HepG2 (cell line): ENCODE results near the gene FCGBP. TPM values are rescaled to one million over a fixed set of nuclear protein-coding genes. Genes with fewer than 3 reads are reported as not detected.

Experiments used
- ATAC-seq: fragments of 200-7000 bp; cut with Tn5 transposase; 3 replicates; pipeline ENCODE4 v1.9.1; 2020; ENCODE audit warnings: mild to moderate bottlenecking, moderate library complexity
- BruUV-seq: library from RNA; stranded (reverse); fragments of 400-500 nt; replicated peaks from 2 replicates; lab custom pipeline; 2021; lab: Mats Ljungman, UMichigan
- CTCF ChIA-PET: fragments of 300-600 bp; formaldehyde crosslinking; extraction: SDS; loops from one replicate; lab custom pipeline; 2021; ENCODE audit warnings: low total read pairs, inconsistent platforms, low intra/inter-chr PET ratio; lab: Yijun Ruan, JAX
- POLR2A ChIA-PET: fragments of 350-600 bp; sonication (Branson Sonifier 250); formaldehyde crosslinking; loops from one replicate; lab custom pipeline; 2020; ENCODE audit warnings: antibody characterized with exemption, inconsistent platforms; lab: Yijun Ruan, JAX
- DNase-seq: peaks from one replicate; pipeline ENCODE4 v3.0.0-alpha.2; 2015; ENCODE audit warnings: low spot score
- FAIRE-seq: peaks from 3 replicates; lab custom pipeline; 2011; peaks lifted over from hg19 to GRCh38; lab: Jason Lieb, UNC
- H2AFZ ChIP-seq: one replicate; pipeline ENCODE4 v1.6.1; 2011; ENCODE audit warnings: low read length, inconsistent platforms
- H3K27ac ChIP-seq: fragments of 300-600 bp; 3 replicates; pipeline ENCODE4 v1.8.0; 2011; ENCODE audit warnings: mixed run types, mild to moderate bottlenecking, mixed read lengths, low read length, inconsistent platforms; ENCODE audit not compliant: insufficient read depth; ENCODE audit errors: extremely low read length
- H3K27me3 ChIP-seq, 2 experiments: fragments of 200-600 bp in 1 of 2; 2 replicates in 1 of 2; 3 replicates in 1 of 2; pipeline versions ENCODE4 v1.6.0 to v1.8.0; 2011; ENCODE audit warnings: low read length in 2 of 2, mild to moderate bottlenecking in 2 of 2, moderate library complexity in 2 of 2, inconsistent platforms in 1 of 2; ENCODE audit not compliant: insufficient read depth in 2 of 2, control insufficient read depth in 1 of 2
- H3K36me3 ChIP-seq, 2 experiments: fragments of 200-600 bp in 1 of 2; replicated peaks in 1 of 2; 2 replicates in 1 of 2; 3 replicates in 1 of 2; pipeline versions ENCODE4 v1.5.1 to v1.8.0; 2011; ENCODE audit warnings: low read length in 2 of 2, inconsistent platforms in 1 of 2; ENCODE audit not compliant: insufficient read depth in 2 of 2, control insufficient read depth in 1 of 2
- H3K4me1 ChIP-seq: 2 replicates; pipeline ENCODE4 v1.5.1; 2012; ENCODE audit warnings: low read length, inconsistent platforms; ENCODE audit not compliant: insufficient read depth
- H3K4me2 ChIP-seq: 2 replicates; pipeline ENCODE4 v1.6.0; 2011; ENCODE audit warnings: low read depth, low read length, inconsistent platforms
- H3K4me3 ChIP-seq, 3 experiments: fragments of 200-600 bp in 1 of 3; sonication (generic), shearing (Covaris generic) in 1 of 3; replicated peaks in 1 of 3; 2 replicates each; pipeline ENCODE4 v1.5.1; 2011 to 2016; ENCODE audit warnings: low read length in 3 of 3, inconsistent platforms in 2 of 3, low read depth in 2 of 3, mild to moderate bottlenecking in 2 of 3, control low read depth in 1 of 3, mixed read lengths in 1 of 3; ENCODE audit not compliant: insufficient read depth in 1 of 3
- H3K79me2 ChIP-seq: one replicate; pipeline ENCODE4 v1.6.1; 2011; ENCODE audit warnings: low read length, inconsistent platforms; ENCODE audit not compliant: insufficient read depth
- H3K9ac ChIP-seq: 2 replicates; pipeline ENCODE4 v1.6.0; 2011; ENCODE audit warnings: mild to moderate bottlenecking, low read depth, low read length, inconsistent platforms; ENCODE audit not compliant: insufficient read depth
- H3K9me3 ChIP-seq: 2 replicates; pipeline ENCODE4 v1.5.1; 2012; ENCODE audit warnings: mild to moderate bottlenecking, low read length
- H4K20me1 ChIP-seq: 2 replicates; pipeline ENCODE4 v1.6.0; 2011; ENCODE audit warnings: inconsistent platforms, mild to moderate bottlenecking, low read length, moderate library complexity; ENCODE audit not compliant: insufficient read depth
- AGO1 ChIP-seq: fragments of 200-400 bp; formaldehyde crosslinking; IDR thresholded peaks from 2 replicates; pipeline ENCODE4 v1.6.1; 2017; ENCODE audit warnings: mild to moderate bottlenecking, low read depth, low read length, moderate library complexity; ENCODE audit not compliant: poor library complexity, severe bottlenecking
- EHMT2 ChIP-seq: fragments of 200-600 bp; sonication (generic); IDR thresholded peaks from 2 replicates; pipeline ENCODE4 v1.7.0; 2017; ENCODE audit warnings: antibody characterized with exemption, low read depth, low read length, borderline replicate concordance
- PCBP1 ChIP-seq: fragments of 200-400 bp; formaldehyde crosslinking; IDR thresholded peaks from 2 replicates; pipeline ENCODE4 v1.6.1; 2017; ENCODE audit warnings: mild to moderate bottlenecking, low read depth, low read length, borderline replicate concordance
- RARA ChIP-seq: IDR thresholded peaks from 2 replicates; pipeline ENCODE4 v1.6.1; 2016; ENCODE audit warnings: missing genetic modification reagents, missing compliant biosample characterization
- SMAD1 ChIP-seq: sonication (generic); formaldehyde crosslinking; IDR thresholded peaks from 2 replicates; pipeline ENCODE4 v1.4.0; 2020; ENCODE audit warnings: missing genetic modification reagents, low read depth, mild to moderate bottlenecking, borderline replicate concordance
- ZNF260 ChIP-seq: sonication (generic); formaldehyde crosslinking; IDR thresholded peaks from 2 replicates; pipeline ENCODE4 v1.4.0; 2020; ENCODE audit warnings: missing genetic modification reagents, low read depth, mild to moderate bottlenecking, borderline replicate concordance
- ZNF768 ChIP-seq: sonication (generic); formaldehyde crosslinking; IDR thresholded peaks from 2 replicates; pipeline ENCODE4 v1.4.0; 2020; ENCODE audit warnings: missing genetic modification reagents
- ZNF879 ChIP-seq: sonication (generic); formaldehyde crosslinking; IDR thresholded peaks from 2 replicates; pipeline ENCODE4 v1.8.1; 2023; ENCODE audit warnings: missing genetic modification reagents
- WGBS: methylation state at CpG from one replicate; pipeline ENCODE4 v1.1.6; 2017; ENCODE audit warnings: low lambda C conversion rate; 5-methylcytosine and 5-hydroxymethylcytosine counted together
- in situ Hi-C: cut with HindIII; loops from 2 replicates; pipeline ENCODE4 v1.10.0; 2017; ENCODE audit warnings: low pct_unique_long_range_greater_than_20kb; ENCODE audit not compliant: extremely low pct_ligation_motif_present
- intact Hi-C: fragments of 100-400 bp; cut with micrococcal nuclease; formaldehyde crosslinking; loops from one replicate; pipeline ENCODE4 v1.10.0; 2022; ENCODE audit not compliant: unreplicated experiment
- polyA plus RNA-seq, 8 experiments: library from polyadenylated mRNA; depleted of rRNA in 3 of 8; stranded (reverse) in 7 of 8; unstranded in 1 of 8; fragments of >200 nt; fragmentation: Illumina TruSeq in 4 of 8; extraction: Trizol in 4 of 8; gene quantifications; 2 replicates each; pipeline versions ENCODE4 v1.2.1 to v1.2.3, GENCODE V29; 2011 to 2016; ENCODE audit warnings: low read depth in 4 of 8, missing spikeins in 1 of 8, mixed read lengths in 1 of 8; ENCODE audit not compliant: insufficient read depth in 1 of 8
- total RNA-seq, 5 experiments: library from RNA; depleted of rRNA; stranded (reverse); fragments of >200 nt; fragmentation: Illumina TruSeq; extraction: Trizol; gene quantifications; 2 replicates each; pipeline ENCODE4 v1.2.3, GENCODE V29; 2016; ENCODE audit warnings: low read depth in 1 of 5
- TF ChIP-seq, protein P1 (sequence below): IDR thresholded peaks from 2 replicates; pipeline ENCODE4 v1.6.1; 2016; ENCODE audit warnings: low read depth, missing genetic modification reagents, missing compliant biosample characterization

FCGBP gene
- total and polyA plus RNA-seq, 2 of the 13 experiments (the other 11 are each of a cell fraction or from before 2014, with no cell fraction given): 1.3 to 7.0 TPM

GRCh38 chr19:39908803-39909202, 25.6 kb downstream of the FCGBP start:
- Histone ChIP-seq H4K20me1 (no peaks in the 10 kb centered on the region), H3K36me3 (no peaks in the 10 kb centered on the region), H3K9me3 (no peaks in the 10 kb centered on the region), H3K27ac (no peak overlapping the region), H3K79me2 (no peaks in the 10 kb centered on the region), H3K27me3 (no peaks in the 10 kb centered on the region), H3K9ac (no peak overlapping the region), H2AFZ (no peak overlapping the region), H3K4me1 (peaks cover 16% of the 10 kb centered on the region), H3K4me3 (no peak overlapping the region), H3K4me2 (no peak overlapping the region)
- TF ChIP-seq ZNF879 (CRISPR knock-in tag) (no peak), ZNF768 (CRISPR knock-in tag) (peak; percentile 38; the same call in 1 of the 2 replicates)
- ChIA-PET POLR2A (interaction anchor here (1.3 kb wide), 1 partner anchor 62 kb away, joined by 4 read pairs; the partner anchor contains the start of gene PSMC4), CTCF (no interaction called here)
- BruUV-seq: no TSS peak
- in situ Hi-C loops (no loop called here), intact Hi-C loops (no loop called here)
- ATAC-seq: no peak
- DNase-seq: no peak
- FAIRE-seq: no peak
- WGBS: 51% methylated on average over 5 of the region's 6 CpGs

DNA sequence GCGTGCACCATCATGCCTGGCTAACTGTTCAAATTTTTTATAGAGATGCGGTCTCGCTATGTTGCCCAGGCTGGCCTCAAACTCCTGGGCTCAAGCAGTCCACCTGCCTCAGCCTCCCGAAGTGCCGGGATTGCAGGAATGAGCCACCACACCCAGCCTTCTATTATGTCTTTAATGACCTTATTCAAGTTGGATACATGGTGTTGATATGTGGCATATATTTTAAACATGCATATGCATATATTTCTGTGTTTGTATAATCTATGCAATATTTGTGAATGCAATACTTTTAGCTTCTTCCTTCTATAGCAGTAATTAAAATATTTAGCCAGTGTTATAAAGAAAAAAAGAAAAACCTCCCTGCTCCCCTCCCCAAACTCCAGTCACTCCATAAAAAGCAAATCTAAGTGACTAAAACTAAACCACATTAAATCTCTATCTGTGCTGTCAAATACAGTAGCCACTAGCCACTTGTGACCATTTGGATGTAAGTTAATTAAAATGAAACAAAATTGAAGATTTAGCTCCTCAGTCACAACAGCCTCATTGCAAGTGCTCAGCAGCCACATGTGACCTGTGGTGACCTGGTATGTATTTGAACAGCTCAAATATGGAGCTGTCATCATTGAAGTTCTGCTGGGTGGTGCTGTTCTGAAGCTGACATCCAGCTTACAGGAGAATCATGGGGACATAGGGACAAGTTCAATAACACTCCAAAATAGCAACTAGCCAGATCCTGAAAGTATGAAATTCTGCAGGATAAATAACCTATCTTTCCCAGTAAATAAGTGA, 27.4 kb downstream of the FCGBP start:
- peak; percentile 77 for FAIRE-seq
- no peak overlapping the region for H2AFZ ChIP-seq
- intact Hi-C loops (no loop called here), in situ Hi-C loops (no loop called here)
- no TSS peak for BruUV-seq
- no peaks in the 10 kb centered on the region for H3K36me3 ChIP-seq
- no peaks in the 10 kb centered on the region for H3K9me3 ChIP-seq
- no peak overlapping the region for H3K27ac ChIP-seq
- DNase-seq: peak; percentile 39
- H3K27me3 ChIP-seq: no peaks in the 10 kb centered on the region
- H3K4me2 ChIP-seq: no peak overlapping the region
- ChIA-PET POLR2A (no interaction called here), CTCF (no interaction called here)
- peaks cover 20% of the 10 kb centered on the region for H3K4me1 ChIP-seq
- 0 out of 3 replicates have a peak, but pooled peaks have one; percentile 13 for ATAC-seq
- no peaks in the 10 kb centered on the region for H4K20me1 ChIP-seq
- H3K4me3 ChIP-seq: no peak overlapping the region
- H3K79me2 ChIP-seq: no peaks in the 10 kb centered on the region
- WGBS: 64% methylated on average over 5 of the region's 5 CpGs
- H3K9ac ChIP-seq: no peak overlapping the region
- TF ChIP-seq SMAD1 (no peak), AGO1 (no peak), PCBP1 (no peak), ZNF260 (CRISPR knock-in tag) (no peak), EHMT2 (no peak), RARA (CRISPR knock-in tag) (0 out of 2 replicates have a peak, but pooled peaks have one; percentile 20)
- TF ChIP-seq, protein P1, sequence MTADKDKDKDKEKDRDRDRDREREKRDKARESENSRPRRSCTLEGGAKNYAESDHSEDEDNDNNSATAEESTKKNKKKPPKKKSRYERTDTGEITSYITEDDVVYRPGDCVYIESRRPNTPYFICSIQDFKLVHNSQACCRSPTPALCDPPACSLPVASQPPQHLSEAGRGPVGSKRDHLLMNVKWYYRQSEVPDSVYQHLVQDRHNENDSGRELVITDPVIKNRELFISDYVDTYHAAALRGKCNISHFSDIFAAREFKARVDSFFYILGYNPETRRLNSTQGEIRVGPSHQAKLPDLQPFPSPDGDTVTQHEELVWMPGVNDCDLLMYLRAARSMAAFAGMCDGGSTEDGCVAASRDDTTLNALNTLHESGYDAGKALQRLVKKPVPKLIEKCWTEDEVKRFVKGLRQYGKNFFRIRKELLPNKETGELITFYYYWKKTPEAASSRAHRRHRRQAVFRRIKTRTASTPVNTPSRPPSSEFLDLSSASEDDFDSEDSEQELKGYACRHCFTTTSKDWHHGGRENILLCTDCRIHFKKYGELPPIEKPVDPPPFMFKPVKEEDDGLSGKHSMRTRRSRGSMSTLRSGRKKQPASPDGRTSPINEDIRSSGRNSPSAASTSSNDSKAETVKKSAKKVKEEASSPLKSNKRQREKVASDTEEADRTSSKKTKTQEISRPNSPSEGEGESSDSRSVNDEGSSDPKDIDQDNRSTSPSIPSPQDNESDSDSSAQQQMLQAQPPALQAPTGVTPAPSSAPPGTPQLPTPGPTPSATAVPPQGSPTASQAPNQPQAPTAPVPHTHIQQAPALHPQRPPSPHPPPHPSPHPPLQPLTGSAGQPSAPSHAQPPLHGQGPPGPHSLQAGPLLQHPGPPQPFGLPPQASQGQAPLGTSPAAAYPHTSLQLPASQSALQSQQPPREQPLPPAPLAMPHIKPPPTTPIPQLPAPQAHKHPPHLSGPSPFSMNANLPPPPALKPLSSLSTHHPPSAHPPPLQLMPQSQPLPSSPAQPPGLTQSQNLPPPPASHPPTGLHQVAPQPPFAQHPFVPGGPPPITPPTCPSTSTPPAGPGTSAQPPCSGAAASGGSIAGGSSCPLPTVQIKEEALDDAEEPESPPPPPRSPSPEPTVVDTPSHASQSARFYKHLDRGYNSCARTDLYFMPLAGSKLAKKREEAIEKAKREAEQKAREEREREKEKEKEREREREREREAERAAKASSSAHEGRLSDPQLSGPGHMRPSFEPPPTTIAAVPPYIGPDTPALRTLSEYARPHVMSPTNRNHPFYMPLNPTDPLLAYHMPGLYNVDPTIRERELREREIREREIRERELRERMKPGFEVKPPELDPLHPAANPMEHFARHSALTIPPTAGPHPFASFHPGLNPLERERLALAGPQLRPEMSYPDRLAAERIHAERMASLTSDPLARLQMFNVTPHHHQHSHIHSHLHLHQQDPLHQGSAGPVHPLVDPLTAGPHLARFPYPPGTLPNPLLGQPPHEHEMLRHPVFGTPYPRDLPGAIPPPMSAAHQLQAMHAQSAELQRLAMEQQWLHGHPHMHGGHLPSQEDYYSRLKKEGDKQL (CRISPR knock-in tag): no peak
